GM20000 (cell line): ENCODE measurements around the gene GPR35.

Source experiments
- DNase-seq: peaks from one replicate; pipeline ENCODE4 v3.0.0; 2012; ENCODE audit warnings: low spot score
- CTCF ChIP-seq: IDR thresholded peaks from 2 replicates; pipeline ENCODE4 v1.5.1; 2012; ENCODE audit warnings: mild to moderate bottlenecking, control low read depth; ENCODE audit errors: extremely low read depth, missing control alignments

Gene GPR35

DNA sequence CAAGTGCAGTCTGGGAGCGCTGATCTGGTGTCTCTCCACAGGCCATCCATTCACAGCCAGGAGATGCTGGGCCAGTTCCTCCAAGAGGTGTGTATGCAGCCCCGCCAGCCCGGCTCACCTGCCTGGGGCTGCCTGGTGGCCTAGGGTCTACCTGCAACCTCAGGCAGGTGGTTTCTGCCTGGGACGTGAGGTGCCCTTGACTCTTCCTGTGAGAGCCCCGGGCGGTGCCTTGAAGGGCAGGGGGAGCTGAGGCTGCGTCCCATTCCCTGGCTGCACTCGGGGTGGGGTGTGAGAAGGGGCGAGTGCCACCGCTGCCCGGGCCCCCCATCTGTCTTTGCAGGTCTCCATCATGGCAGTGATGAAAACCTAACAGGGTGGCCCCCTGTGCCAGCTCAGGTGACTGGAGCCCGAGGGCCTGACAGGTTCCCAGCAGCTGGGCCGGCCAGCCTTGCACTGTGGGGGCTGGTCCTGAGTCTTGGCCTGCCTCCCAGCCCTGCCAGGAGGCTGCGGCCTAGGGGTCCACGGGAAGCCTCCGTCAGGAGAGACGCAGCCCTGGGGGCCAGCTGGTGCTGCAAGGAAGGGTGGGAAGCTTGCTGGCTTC is 26.9 kb upstream of the GPR35 start:
- DNase-seq = no peak
- TF ChIP-seq CTCF = no peak

- no peak for TF ChIP-seq CTCF
- no peak for DNase-seq
Observed at GRCh38 chr2:240599141-240599583, 26.1 kb upstream of the GPR35 start.

DNA sequence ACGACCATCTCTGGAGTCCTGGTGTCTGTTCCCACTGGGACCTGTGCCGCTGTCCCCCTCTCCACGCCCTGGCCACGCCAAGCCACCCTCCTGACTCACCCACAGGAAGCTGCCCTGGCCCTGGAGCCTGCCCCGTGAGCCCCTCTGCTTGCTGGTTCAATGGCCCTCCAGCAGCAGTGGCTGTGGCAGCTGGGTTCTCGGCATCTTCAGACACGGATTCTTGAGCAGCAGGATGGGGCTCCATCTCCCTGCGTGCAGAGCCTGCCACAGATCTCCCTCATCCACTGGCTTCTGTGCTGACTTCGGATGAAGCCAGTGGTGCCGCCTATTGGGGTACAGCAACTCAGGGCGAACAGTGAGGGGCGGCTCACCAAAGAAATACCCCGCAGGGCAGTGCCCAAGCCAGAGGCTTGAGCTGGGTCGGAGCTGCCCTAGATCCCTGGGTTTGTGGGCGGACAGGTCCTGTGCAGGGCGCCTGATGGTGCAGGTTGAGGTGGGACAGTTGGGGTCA is 24.8 kb upstream of the GPR35 start:
- DNase-seq = no peak
- no peak for TF ChIP-seq CTCF

DNA sequence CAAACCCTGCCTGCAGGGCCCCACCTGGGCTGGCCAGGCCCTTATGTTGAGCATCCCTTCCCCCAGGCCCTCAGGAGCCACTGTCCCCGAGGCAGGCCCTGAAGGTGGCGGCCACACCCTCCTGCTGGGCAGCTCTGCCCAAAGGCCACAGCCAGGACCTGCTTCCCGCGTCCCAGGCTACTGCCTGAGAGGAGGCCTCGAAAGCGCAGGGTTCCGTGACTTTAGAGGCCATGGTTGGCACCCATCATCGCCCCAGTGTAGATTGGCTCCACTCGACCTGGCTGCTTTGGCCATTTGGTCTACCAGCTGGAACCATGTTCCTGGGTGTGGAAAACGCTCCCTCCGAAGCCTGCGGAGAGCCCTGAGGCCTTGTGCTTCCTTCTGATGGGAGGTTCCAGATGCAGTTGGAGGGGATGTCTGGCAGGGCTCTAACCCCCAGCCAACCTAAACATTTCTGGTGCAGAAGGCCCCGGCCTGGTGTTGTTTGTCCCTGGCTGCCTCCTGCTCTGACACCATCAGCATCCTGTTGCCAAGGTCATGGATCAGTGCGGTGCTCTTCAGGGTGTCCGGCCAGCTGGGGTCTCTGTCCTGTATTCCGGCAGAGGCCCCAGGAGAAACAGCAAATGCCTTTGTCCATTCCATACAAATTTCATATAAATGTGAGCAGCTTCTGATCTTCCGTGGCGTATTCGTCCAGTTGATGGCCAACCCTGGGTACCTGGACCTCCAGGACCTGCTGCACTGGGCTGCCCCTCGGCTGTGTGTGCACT is 24.0 kb upstream of the GPR35 start:
- DNase-seq = peak; percentile 18
- no peak for TF ChIP-seq CTCF

DNA sequence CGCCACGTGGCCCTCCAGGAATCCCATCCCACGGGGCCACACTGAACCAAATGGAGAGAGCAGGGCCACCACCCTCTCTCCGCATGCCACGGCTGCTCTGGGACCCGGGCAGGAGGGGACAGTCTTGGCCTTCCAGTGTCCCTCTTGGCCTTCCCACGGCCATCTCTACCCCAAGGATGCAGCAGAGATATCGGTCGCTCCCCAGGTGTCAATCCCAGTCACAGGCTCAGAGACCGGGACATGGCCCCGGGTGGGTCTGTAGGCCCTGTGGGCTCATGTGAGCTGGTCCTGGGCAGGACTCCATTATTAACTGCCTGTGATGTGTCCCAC is 23.5 kb upstream of the GPR35 start:
- no peak for TF ChIP-seq CTCF
- peak; percentile 22 for DNase-seq

DNA sequence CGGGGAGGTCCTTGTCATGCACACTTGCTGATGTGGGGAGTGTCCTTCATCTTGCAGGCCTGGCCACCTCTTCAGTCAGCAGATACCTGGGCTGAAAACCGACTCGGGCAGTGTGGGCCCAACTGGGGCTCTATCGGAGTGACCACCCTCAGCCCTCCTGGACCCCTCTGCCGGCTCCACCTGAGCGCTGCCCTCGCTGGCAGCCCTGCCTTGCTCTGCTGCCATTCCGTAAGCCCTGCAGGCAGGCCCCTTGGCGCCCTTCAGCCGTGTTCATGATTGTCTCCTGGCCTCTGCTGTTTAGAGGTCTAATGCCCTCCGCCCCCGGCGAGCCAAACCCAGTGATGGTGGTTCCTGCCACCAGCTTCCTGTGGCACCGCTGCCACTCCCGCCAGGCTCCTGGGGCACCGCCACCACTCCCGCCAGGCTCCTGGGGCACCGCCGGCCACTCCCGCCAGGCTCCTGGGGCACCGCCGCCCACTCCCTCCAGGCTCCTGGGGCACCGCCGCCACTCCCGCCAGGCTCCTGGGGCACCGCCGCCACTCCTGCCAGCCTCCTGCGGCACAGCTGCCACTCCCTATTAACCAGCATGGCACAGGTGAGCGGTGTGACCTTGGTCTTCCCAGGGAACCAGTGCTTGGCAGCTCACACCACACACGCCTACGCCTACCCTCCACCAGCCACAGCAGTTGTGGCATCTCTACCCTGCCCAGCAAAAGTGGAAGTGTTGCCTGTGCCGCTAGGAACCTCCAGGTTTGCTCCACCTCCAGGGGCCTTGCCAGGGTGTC is 22.8 kb upstream of the GPR35 start:
- no peak for TF ChIP-seq CTCF
- DNase-seq = peak; percentile 32
